ENCODE measurements around the gene PLEKHG4B.

PLEKHG4B gene

DNA sequence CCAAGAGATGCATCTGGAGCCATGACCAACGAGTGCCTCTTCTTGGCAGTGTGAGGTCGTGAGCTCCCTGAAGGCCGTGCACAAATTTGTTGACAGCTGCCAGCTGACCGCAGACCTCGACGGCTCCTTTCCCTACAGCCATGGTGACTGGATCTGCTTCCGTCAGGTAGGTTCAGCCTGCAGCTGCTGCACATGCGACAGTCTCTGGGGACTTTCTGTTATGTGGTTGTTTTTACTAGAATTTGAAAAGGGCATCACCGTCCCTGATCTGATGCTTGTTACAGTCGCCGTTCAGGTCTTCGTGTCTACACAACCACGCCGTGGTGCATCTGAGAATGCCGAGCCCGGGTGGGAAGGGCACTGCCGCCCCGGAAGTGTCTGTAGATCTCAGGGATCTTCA, 62.9 kb downstream of the PLEKHG4B start:
- Histone ChIP-seq H3K27ac (no peak overlapping the region), H3K27me3 (replicated peaks) (no peaks in the 10 kb centered on the region), H3K4me3 (ENCODE audit: low read depth, low read length) (no peak overlapping the region), H3K36me3 (replicated peaks) (no peaks in the 10 kb centered on the region)
- in situ Hi-C loops (cut with HindIII; ENCODE audit: low pct_ligation_motif_present, low sequenced_read_pairs), result no loop called here
- TF ChIP-seq, protein P1, sequence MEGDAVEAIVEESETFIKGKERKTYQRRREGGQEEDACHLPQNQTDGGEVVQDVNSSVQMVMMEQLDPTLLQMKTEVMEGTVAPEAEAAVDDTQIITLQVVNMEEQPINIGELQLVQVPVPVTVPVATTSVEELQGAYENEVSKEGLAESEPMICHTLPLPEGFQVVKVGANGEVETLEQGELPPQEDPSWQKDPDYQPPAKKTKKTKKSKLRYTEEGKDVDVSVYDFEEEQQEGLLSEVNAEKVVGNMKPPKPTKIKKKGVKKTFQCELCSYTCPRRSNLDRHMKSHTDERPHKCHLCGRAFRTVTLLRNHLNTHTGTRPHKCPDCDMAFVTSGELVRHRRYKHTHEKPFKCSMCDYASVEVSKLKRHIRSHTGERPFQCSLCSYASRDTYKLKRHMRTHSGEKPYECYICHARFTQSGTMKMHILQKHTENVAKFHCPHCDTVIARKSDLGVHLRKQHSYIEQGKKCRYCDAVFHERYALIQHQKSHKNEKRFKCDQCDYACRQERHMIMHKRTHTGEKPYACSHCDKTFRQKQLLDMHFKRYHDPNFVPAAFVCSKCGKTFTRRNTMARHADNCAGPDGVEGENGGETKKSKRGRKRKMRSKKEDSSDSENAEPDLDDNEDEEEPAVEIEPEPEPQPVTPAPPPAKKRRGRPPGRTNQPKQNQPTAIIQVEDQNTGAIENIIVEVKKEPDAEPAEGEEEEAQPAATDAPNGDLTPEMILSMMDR (IDR thresholded peaks at IDR 0.05; ENCODE audit: low read depth, low read length, missing control alignments), result no peak
- DNase-seq, result no peak

DNA sequence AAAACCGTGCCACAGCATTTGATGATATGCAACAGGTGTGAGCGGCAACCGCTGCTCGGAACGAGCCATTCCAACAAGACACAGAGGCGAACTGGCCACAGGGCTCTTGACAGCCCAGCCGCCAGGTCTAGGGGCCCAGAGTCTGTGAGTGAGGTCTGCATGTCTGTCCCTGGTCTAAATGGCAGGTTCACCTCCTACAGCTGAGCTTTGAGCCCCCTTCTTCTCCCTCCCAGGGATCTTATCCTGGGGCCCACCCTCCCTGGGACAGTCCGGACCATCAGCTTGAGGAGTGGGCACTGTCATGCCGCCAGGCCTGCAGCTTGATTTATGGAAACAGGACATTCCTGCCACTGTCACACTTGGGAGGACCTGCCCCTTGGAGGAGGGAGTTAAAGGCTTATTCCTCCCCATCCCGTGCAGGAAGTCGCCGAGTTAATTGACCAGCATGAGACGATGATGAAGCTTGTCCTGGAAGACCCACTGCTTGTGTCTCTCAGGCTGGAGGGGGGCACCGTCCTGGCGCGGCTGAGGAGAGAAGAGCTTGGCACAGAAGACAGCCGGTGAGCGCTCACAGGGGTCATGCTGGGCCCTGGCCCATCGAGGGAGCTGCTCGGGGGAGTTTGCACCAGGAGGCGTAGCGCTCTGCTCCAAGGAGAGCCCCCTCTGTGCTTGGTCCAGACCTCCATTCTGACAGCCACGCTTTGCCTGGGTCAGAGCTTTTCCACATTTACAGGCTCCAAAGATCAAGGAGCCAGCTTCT, 63.9 kb downstream of the PLEKHG4B start:
- no peak overlapping the region for H3K4me3 ChIP-seq (ENCODE audit: low read depth, low read length)
- in situ Hi-C loops (cut with HindIII; ENCODE audit: low pct_ligation_motif_present, low sequenced_read_pairs), result no loop called here
- no peaks in the 10 kb centered on the region for H3K36me3 ChIP-seq (replicated peaks)
- DNase-seq, result no peak
- TF ChIP-seq, protein P1 (IDR thresholded peaks at IDR 0.05; ENCODE audit: low read depth, low read length, missing control alignments), result no peak
- no peaks in the 10 kb centered on the region for H3K27me3 ChIP-seq (replicated peaks)
- H3K27ac ChIP-seq, result no peak overlapping the region

DNA sequence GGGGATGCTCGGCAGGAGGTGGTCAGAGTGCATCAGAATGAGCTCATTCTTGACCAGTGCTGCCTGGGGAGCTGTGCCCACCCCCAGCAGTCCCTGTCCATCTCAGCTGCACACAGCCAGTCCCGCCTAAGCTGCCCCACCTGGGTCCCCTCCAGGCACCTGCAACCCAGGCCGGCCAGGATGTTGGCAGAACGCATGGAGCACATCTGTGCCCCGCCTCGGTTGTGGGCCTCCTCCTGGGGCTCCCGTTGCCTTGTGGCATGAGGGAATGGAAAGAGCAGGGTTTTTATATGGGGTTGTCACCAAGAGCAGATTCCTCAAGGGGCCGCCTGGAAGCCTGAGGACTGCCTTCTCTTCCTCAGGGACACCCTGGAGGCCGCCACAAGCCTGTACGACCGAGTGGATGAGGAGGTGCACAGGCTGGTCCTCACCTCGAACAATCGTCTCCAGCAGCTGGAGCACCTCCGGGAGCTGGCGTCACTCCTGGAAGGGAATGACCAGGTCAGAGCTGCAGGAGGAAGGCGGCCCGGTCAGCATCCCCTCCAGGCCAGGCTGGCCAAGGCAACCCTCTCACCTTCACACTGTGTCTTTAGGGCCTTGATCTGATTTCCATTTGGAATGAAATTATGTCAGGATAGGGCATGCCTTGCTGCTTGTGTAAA, 64.6 kb downstream of the PLEKHG4B start:
- no peaks in the 10 kb centered on the region for H3K27me3 ChIP-seq (replicated peaks)
- H3K27ac ChIP-seq, result no peak overlapping the region
- TF ChIP-seq, protein P1 (IDR thresholded peaks at IDR 0.05; ENCODE audit: low read depth, low read length, missing control alignments), result no peak
- no peak overlapping the region for H3K4me3 ChIP-seq (ENCODE audit: low read depth, low read length)
- in situ Hi-C loops (cut with HindIII; ENCODE audit: low pct_ligation_motif_present, low sequenced_read_pairs), result no loop called here
- no peak for DNase-seq
- no peaks in the 10 kb centered on the region for H3K36me3 ChIP-seq (replicated peaks)

DNA sequence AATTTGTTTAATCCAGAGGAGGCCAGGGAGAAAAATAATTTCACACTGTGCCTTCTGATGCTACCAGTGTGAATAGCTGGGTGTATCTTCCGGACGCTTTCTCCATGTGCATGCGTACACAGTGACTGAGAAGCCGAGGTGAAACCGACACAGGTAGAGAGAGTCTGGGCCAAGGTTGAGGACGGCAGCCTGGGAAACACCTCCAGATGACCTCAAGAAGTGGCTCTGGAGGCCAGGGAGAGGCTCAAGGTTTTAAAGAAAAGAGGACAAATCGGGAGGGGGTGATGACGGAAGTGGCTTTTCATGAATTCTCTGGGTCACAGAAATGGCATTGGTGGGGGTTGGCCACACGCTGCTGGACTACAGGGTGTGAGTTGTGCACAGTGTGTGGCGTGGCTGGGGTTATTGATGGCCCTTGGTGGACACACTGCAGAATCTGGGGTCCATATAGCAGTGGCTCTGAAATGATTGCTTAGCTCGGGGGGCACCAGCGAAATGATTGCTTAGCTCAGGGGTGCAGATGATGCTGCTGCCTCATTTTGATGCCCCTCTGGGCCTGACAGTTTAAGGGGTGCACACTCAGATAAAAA, 65.3 kb downstream of the PLEKHG4B start:
- no peak for DNase-seq
- TF ChIP-seq, protein P1 (IDR thresholded peaks at IDR 0.05; ENCODE audit: low read depth, low read length, missing control alignments), result no peak
- in situ Hi-C loops (cut with HindIII; ENCODE audit: low pct_ligation_motif_present, low sequenced_read_pairs), result no loop called here
- Histone ChIP-seq H3K27ac (no peak overlapping the region), H3K4me3 (ENCODE audit: low read depth, low read length) (no peak overlapping the region), H3K27me3 (replicated peaks) (no peaks in the 10 kb centered on the region), H3K36me3 (replicated peaks) (no peaks in the 10 kb centered on the region)

DNA sequence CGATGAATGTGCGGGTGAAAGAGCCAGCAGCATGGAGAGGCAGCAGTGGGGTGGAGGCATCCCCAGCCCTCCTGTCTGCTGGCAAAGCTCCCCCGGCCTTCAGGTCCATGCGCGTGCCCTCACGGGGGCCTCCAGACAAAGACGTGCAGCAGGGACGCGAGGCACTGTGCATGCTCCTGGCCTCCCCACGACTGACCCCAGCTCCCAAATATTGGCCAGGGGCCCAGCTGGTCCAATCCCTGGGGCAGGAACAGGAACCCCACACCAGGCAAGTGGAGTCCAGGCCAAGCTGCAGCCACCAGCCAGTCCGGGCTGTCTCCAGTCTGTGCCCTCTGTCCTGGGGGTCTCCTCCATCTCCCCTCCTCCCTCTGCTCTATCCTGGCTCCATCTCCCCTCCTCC, 65.8 kb downstream of the PLEKHG4B start:
- H3K36me3 ChIP-seq (replicated peaks), result no peaks in the 10 kb centered on the region
- H3K27ac ChIP-seq, result no peak overlapping the region
- H3K27me3 ChIP-seq (replicated peaks), result no peaks in the 10 kb centered on the region
- TF ChIP-seq, protein P1 (IDR thresholded peaks at IDR 0.05; ENCODE audit: low read depth, low read length, missing control alignments), result no peak
- H3K4me3 ChIP-seq (ENCODE audit: low read depth, low read length), result no peak overlapping the region
- in situ Hi-C loops (cut with HindIII; ENCODE audit: low pct_ligation_motif_present, low sequenced_read_pairs), result no loop called here
- no peak for DNase-seq

Data from brain microvascular endothelial cell (primary cell).